GM23338 (cell line): ENCODE data around the gene HBS1L. TPM values are rescaled to one million over a fixed set of nuclear protein-coding genes. Genes with fewer than 3 reads are reported as not detected.

Experiments used
- ATAC-seq: fragments of 200-7000 bp; cut with Tn5 transposase; 3 replicates; pipeline ENCODE4 v1.9.1; 2020
- DNase-seq: peaks from one replicate; pipeline ENCODE4 v3.0.0-alpha.2; 2015; ENCODE audit warnings: low spot score
- H2AFZ ChIP-seq: fragments of 200-600 bp; sonication (generic); 2 replicates; pipeline ENCODE4 v1.8.0; 2016; ENCODE audit warnings: antibody characterized with exemption, mild to moderate bottlenecking, moderate library complexity
- H3F3A ChIP-seq: fragments of 200-600 bp; sonication (generic); replicated peaks from 2 replicates; pipeline ENCODE4 v1.8.0; 2017; ENCODE audit warnings: antibody characterized with exemption, mixed run types, low read depth
- H3K27ac ChIP-seq: fragments of 200-600 bp; sonication (generic); 2 replicates; pipeline ENCODE4 v1.6.1; 2016; ENCODE audit warnings: low read depth
- H3K27me3 ChIP-seq: fragments of 200-600 bp; sonication (generic); 2 replicates; pipeline ENCODE4 v1.8.0; 2016; ENCODE audit warnings: mild to moderate bottlenecking, mixed run types, moderate library complexity; ENCODE audit not compliant: insufficient read depth
- H3K36me3 ChIP-seq: fragments of 200-600 bp; sonication (generic); 2 replicates; pipeline ENCODE4 v1.8.0; 2016; ENCODE audit warnings: mild to moderate bottlenecking; ENCODE audit not compliant: insufficient read depth
- H3K4me1 ChIP-seq: fragments of 200-600 bp; sonication (generic); 2 replicates; pipeline ENCODE4 v1.8.0; 2016; ENCODE audit warnings: mild to moderate bottlenecking, moderate library complexity; ENCODE audit not compliant: insufficient read depth
- H3K4me2 ChIP-seq: fragments of 200-600 bp; sonication (generic); 2 replicates; pipeline ENCODE4 v1.7.1; 2017; ENCODE audit warnings: mixed run types
- H3K4me3 ChIP-seq: fragments of 200-600 bp; sonication (generic); 2 replicates; pipeline ENCODE4 v1.6.1; 2016; ENCODE audit warnings: mixed run types
- H3K79me2 ChIP-seq: fragments of 200-600 bp; sonication (generic); replicated peaks from 2 replicates; pipeline ENCODE4 v1.8.0; 2017; ENCODE audit warnings: mild to moderate bottlenecking; ENCODE audit not compliant: insufficient read depth
- H3K9me2 ChIP-seq: fragments of 200-600 bp; sonication (generic); 2 replicates; pipeline ENCODE4 v1.8.0; 2017; ENCODE audit not compliant: insufficient read depth
- H4K20me1 ChIP-seq: fragments of 200-600 bp; sonication (generic); replicated peaks from 2 replicates; pipeline ENCODE4 v1.8.0; 2017; ENCODE audit warnings: mild to moderate bottlenecking; ENCODE audit not compliant: insufficient read depth
- H3K27ac Mint-ChIP-seq: 2 replicates; pipeline ENCODE4 v1.8.0; 2020; ENCODE audit warnings: inconsistent platforms, mild to moderate bottlenecking, moderate library complexity, mixed read lengths
- H3K27me3 Mint-ChIP-seq: 3 replicates; pipeline ENCODE4 v1.8.0; 2022; ENCODE audit warnings: low read depth, mild to moderate bottlenecking, moderate library complexity, mixed read lengths, inconsistent platforms; ENCODE audit not compliant: insufficient read depth, poor library complexity
- H3K36me3 Mint-ChIP-seq: 3 replicates; pipeline ENCODE4 v1.8.0; 2021; ENCODE audit warnings: low read depth, mild to moderate bottlenecking, inconsistent platforms, moderate library complexity, mixed read lengths
- H3K4me1 Mint-ChIP-seq: 3 replicates; pipeline ENCODE4 v1.8.0; 2020; ENCODE audit warnings: mild to moderate bottlenecking, inconsistent platforms, mixed read lengths
- H3K4me3 Mint-ChIP-seq: 3 replicates; pipeline ENCODE4 v1.8.0; 2021; ENCODE audit warnings: moderate library complexity, mild to moderate bottlenecking, inconsistent platforms, mixed read lengths
- H3K9me3 Mint-ChIP-seq: 3 replicates; pipeline ENCODE4 v1.8.0; 2020; ENCODE audit warnings: moderate library complexity, mild to moderate bottlenecking, inconsistent platforms, mixed read lengths
- CREB1 ChIP-seq: fragments of 250-450 bp; sonication (Bioruptor Pico); IDR thresholded peaks from 2 replicates; pipeline ENCODE4 v1.5.0; 2020; ENCODE audit warnings: low read depth, mild to moderate bottlenecking, moderate library complexity
- ETS1 ChIP-seq: IDR thresholded peaks from 2 replicates; pipeline ENCODE4 v1.6.1; 2016; ENCODE audit warnings: antibody characterized with exemption
- EZH2 ChIP-seq: fragments of 200-600 bp; sonication (generic); IDR thresholded peaks from one replicate; pipeline ENCODE4 v1.8.0; 2017; ENCODE audit warnings: antibody characterized with exemption, mild to moderate bottlenecking, low read depth; ENCODE audit not compliant: unreplicated experiment
- EZH2phosphoT487 ChIP-seq: fragments of 200-600 bp; sonication (generic); IDR thresholded peaks from one replicate; pipeline ENCODE4 v1.8.1; 2018; ENCODE audit warnings: antibody characterized with exemption; ENCODE audit not compliant: unreplicated experiment
- JUNB ChIP-seq: IDR thresholded peaks from one replicate; pipeline ENCODE4 v1.6.1; 2016; ENCODE audit warnings: antibody characterized with exemption; ENCODE audit not compliant: unreplicated experiment
- NANOG ChIP-seq: IDR thresholded peaks from 2 replicates; pipeline ENCODE4 v1.6.1; 2016; ENCODE audit warnings: antibody characterized with exemption, borderline replicate concordance
- POLR2AphosphoS5 ChIP-seq: IDR thresholded peaks from 2 replicates; pipeline ENCODE4 v1.6.1; 2016; ENCODE audit warnings: antibody characterized with exemption, low read depth
- STAT1 ChIP-seq: IDR thresholded peaks from one replicate; pipeline ENCODE4 v1.6.1; 2016; ENCODE audit warnings: antibody characterized with exemption; ENCODE audit not compliant: unreplicated experiment
- ZNF114 ChIP-seq: fragments of 250-450 bp; sonication (Bioruptor Pico); IDR thresholded peaks from 2 replicates; pipeline ENCODE4 v1.5.0; 2020; ENCODE audit warnings: mild to moderate bottlenecking, moderate library complexity
- ZNF331 ChIP-seq: fragments of 250-450 bp; sonication (Bioruptor Pico); IDR thresholded peaks from 2 replicates; pipeline ENCODE4 v1.5.0; 2020; ENCODE audit warnings: low read depth, mild to moderate bottlenecking, moderate library complexity
- ZNF462 ChIP-seq: fragments of 250-450 bp; sonication (Bioruptor Pico); IDR thresholded peaks from 2 replicates; pipeline ENCODE4 v1.5.0; 2020; ENCODE audit warnings: mild to moderate bottlenecking, moderate library complexity
- polyA plus RNA-seq: library from polyadenylated mRNA; unstranded; fragments of >200 nt; fragmentation: Nextera tagmentation; extraction: Ambion mirVana; gene quantifications from 2 replicates; pipeline ENCODE4 v1.2.1, GENCODE V29; 2016
- total RNA-seq: library from RNA; depleted of rRNA; stranded (reverse); fragments of >200 nt; shearing (Covaris generic); gene quantifications from 2 replicates; pipeline ENCODE4 v1.2.3, GENCODE V29; 2014
- TF ChIP-seq, protein P1 (sequence below): IDR thresholded peaks from one replicate; pipeline ENCODE4 v1.6.1; 2018; ENCODE audit warnings: antibody characterized with exemption; ENCODE audit not compliant: unreplicated experiment
- TF ChIP-seq, protein P2 (sequence below), 2 experiments: fragments of 200-600 bp in 1 of 2; sonication (generic) in 1 of 2; conservative IDR thresholded peaks; 2 replicates each; pipeline versions ENCODE4 v1.5.1 to v1.6.1; 2016 to 2017; ENCODE audit warnings: antibody characterized with exemption in 2 of 2, low read depth in 2 of 2, mild to moderate bottlenecking in 2 of 2, moderate library complexity in 1 of 2

HBS1L gene
- total and polyA plus RNA-seq, 2 experiments from 2014 or later, result 59.9 to 94.1 TPM

- no peaks in the 10 kb centered on the region; the same call in 1 of the 2 replicates for H4K20me1 ChIP-seq
- H3F3A ChIP-seq, result no peaks in the 10 kb centered on the region
- DNase-seq, result no peak
- TF ChIP-seq ZNF331 (CRISPR knock-in tag) (no peak), STAT1 (no peak), ZNF114 (CRISPR knock-in tag) (no peak), NANOG (no peak), EZH2phosphoT487 (no peak), ZNF462 (no peak), JUNB (no peak), CREB1 (CRISPR knock-in tag) (no peak), EZH2 (no peak), POLR2AphosphoS5 (no peak), ETS1 (no peak)
- TF ChIP-seq, protein P1, sequence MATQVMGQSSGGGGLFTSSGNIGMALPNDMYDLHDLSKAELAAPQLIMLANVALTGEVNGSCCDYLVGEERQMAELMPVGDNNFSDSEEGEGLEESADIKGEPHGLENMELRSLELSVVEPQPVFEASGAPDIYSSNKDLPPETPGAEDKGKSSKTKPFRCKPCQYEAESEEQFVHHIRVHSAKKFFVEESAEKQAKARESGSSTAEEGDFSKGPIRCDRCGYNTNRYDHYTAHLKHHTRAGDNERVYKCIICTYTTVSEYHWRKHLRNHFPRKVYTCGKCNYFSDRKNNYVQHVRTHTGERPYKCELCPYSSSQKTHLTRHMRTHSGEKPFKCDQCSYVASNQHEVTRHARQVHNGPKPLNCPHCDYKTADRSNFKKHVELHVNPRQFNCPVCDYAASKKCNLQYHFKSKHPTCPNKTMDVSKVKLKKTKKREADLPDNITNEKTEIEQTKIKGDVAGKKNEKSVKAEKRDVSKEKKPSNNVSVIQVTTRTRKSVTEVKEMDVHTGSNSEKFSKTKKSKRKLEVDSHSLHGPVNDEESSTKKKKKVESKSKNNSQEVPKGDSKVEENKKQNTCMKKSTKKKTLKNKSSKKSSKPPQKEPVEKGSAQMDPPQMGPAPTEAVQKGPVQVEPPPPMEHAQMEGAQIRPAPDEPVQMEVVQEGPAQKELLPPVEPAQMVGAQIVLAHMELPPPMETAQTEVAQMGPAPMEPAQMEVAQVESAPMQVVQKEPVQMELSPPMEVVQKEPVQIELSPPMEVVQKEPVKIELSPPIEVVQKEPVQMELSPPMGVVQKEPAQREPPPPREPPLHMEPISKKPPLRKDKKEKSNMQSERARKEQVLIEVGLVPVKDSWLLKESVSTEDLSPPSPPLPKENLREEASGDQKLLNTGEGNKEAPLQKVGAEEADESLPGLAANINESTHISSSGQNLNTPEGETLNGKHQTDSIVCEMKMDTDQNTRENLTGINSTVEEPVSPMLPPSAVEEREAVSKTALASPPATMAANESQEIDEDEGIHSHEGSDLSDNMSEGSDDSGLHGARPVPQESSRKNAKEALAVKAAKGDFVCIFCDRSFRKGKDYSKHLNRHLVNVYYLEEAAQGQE, result no peak
- TF ChIP-seq, protein P2, sequence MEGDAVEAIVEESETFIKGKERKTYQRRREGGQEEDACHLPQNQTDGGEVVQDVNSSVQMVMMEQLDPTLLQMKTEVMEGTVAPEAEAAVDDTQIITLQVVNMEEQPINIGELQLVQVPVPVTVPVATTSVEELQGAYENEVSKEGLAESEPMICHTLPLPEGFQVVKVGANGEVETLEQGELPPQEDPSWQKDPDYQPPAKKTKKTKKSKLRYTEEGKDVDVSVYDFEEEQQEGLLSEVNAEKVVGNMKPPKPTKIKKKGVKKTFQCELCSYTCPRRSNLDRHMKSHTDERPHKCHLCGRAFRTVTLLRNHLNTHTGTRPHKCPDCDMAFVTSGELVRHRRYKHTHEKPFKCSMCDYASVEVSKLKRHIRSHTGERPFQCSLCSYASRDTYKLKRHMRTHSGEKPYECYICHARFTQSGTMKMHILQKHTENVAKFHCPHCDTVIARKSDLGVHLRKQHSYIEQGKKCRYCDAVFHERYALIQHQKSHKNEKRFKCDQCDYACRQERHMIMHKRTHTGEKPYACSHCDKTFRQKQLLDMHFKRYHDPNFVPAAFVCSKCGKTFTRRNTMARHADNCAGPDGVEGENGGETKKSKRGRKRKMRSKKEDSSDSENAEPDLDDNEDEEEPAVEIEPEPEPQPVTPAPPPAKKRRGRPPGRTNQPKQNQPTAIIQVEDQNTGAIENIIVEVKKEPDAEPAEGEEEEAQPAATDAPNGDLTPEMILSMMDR (conservative IDR thresholded peaks at IDR 0.05; ENCODE audit: low read depth in 2 of 2), result no peak
- H3K27me3 ChIP-seq, result no peaks in the 10 kb centered on the region
- no peak overlapping the region for H3K4me3 ChIP-seq
- peaks cover 3% of the 10 kb centered on the region; the same call in 1 of the 3 replicates for H3K36me3 Mint-ChIP-seq
- H3K4me2 ChIP-seq, result no peak overlapping the region
- no peak overlapping the region for H3K27ac ChIP-seq
- no peaks in the 10 kb centered on the region; the same call in 1 of the 3 replicates for H3K4me1 Mint-ChIP-seq
- H3K79me2 ChIP-seq, result no peaks in the 10 kb centered on the region
- peaks cover 7% of the 10 kb centered on the region for H3K9me2 ChIP-seq
- no peaks in the 10 kb centered on the region for H3K4me1 ChIP-seq
- no peaks in the 10 kb centered on the region for H3K36me3 ChIP-seq
- H3K9me3 Mint-ChIP-seq, result no peaks in the 10 kb centered on the region
- H3K4me3 Mint-ChIP-seq, result no peak overlapping the region
- peak overlapping the region; percentile 72; the same call in 1 of the 2 replicates for H3K27ac Mint-ChIP-seq
- H2AFZ ChIP-seq, result no peak overlapping the region
- H3K27me3 Mint-ChIP-seq, result peaks cover 8% of the 10 kb centered on the region
- no peak for ATAC-seq
These were observed 100.2 kb downstream of the HBS1L start for GRCh38 chr6:134954272-134955000.
